ENCODE data around the gene MYLIP.

The MYLIP gene

GRCh38 chr6:16090920-16091319, 38.0 kb upstream of the MYLIP start:
- no peak overlapping the region for H3K9ac ChIP-seq (ENCODE audit: low read length in 5 of 5)
- no peaks in the 10 kb centered on the region for H3K27me3 ChIP-seq (ENCODE audit: control insufficient read depth in 5 of 5, insufficient read depth in 4 of 5, low read length in 5 of 5)
- peaks cover 0 to 9% (median 4%) of the 10 kb centered on the region in 5 donors for H3K4me1 ChIP-seq (ENCODE audit: control insufficient read depth in 5 of 5, insufficient read depth in 5 of 5, low read length in 5 of 5)
- no peak overlapping the region for H3K27ac ChIP-seq (ENCODE audit: low read depth, low read length)
- H3K36me3 ChIP-seq (ENCODE audit: control insufficient read depth in 5 of 5, insufficient read depth in 5 of 5, low read length in 5 of 5) = no peaks in the 10 kb centered on the region
- H3K4me3 ChIP-seq (ENCODE audit: low read depth in 1 of 5, low read length in 5 of 5) = no peak overlapping the region
- H3K9me3 ChIP-seq (ENCODE audit: control insufficient read depth in 5 of 5, low read length in 5 of 5) = no peaks in the 10 kb centered on the region

GRCh38 chr6:16092140-16092539, 36.7 kb upstream of the MYLIP start:
- Histone ChIP-seq H3K27me3 (ENCODE audit: control insufficient read depth in 5 of 5, insufficient read depth in 4 of 5, low read length in 5 of 5) (no peaks in the 10 kb centered on the region), H3K27ac (ENCODE audit: low read depth, low read length) (no peak overlapping the region), H3K4me3 (ENCODE audit: low read depth in 1 of 5, low read length in 5 of 5) (no peak overlapping the region), H3K4me1 (ENCODE audit: control insufficient read depth in 5 of 5, insufficient read depth in 5 of 5, low read length in 5 of 5) (peaks cover 0 to 9% (median 4%) of the 10 kb centered on the region in 5 donors), H3K9me3 (ENCODE audit: control insufficient read depth in 5 of 5, low read length in 5 of 5) (no peaks in the 10 kb centered on the region), H3K9ac (ENCODE audit: low read length in 5 of 5) (no peak overlapping the region), H3K36me3 (ENCODE audit: control insufficient read depth in 5 of 5, insufficient read depth in 5 of 5, low read length in 5 of 5) (no peaks in the 10 kb centered on the region)

GRCh38 chr6:16092990-16093389, 35.9 kb upstream of the MYLIP start:
- Histone ChIP-seq H3K36me3 (ENCODE audit: control insufficient read depth in 5 of 5, insufficient read depth in 5 of 5, low read length in 5 of 5) (no peaks in the 10 kb centered on the region), H3K9me3 (ENCODE audit: control insufficient read depth in 5 of 5, low read length in 5 of 5) (no peaks in the 10 kb centered on the region), H3K9ac (ENCODE audit: low read length in 5 of 5) (no peak overlapping the region), H3K4me1 (ENCODE audit: control insufficient read depth in 5 of 5, insufficient read depth in 5 of 5, low read length in 5 of 5) (peaks cover 0 to 9% (median 4%) of the 10 kb centered on the region in 5 donors), H3K4me3 (ENCODE audit: low read depth in 1 of 5, low read length in 5 of 5) (no peak overlapping the region), H3K27me3 (ENCODE audit: control insufficient read depth in 5 of 5, insufficient read depth in 4 of 5, low read length in 5 of 5) (no peaks in the 10 kb centered on the region), H3K27ac (ENCODE audit: low read depth, low read length) (no peak overlapping the region)

GRCh38 chr6:16095180-16095579, 33.7 kb upstream of the MYLIP start:
- no peak overlapping the region for H3K9ac ChIP-seq (ENCODE audit: low read length in 5 of 5)
- H3K27me3 ChIP-seq (ENCODE audit: control insufficient read depth in 5 of 5, insufficient read depth in 4 of 5, low read length in 5 of 5) = no peaks in the 10 kb centered on the region
- H3K9me3 ChIP-seq (ENCODE audit: control insufficient read depth in 5 of 5, low read length in 5 of 5) = no peaks in the 10 kb centered on the region
- no peak overlapping the region for H3K27ac ChIP-seq (ENCODE audit: low read depth, low read length)
- no peak overlapping the region for H3K4me3 ChIP-seq (ENCODE audit: low read depth in 1 of 5, low read length in 5 of 5)
- H3K4me1 ChIP-seq (ENCODE audit: control insufficient read depth in 5 of 5, insufficient read depth in 5 of 5, low read length in 5 of 5) = peaks cover 0 to 9% (median 0%) of the 10 kb centered on the region in 5 donors
- no peaks in the 10 kb centered on the region for H3K36me3 ChIP-seq (ENCODE audit: control insufficient read depth in 5 of 5, insufficient read depth in 5 of 5, low read length in 5 of 5)

GRCh38 chr6:16097382-16098171, 31.3 kb upstream of the MYLIP start:
- Histone ChIP-seq H3K27ac (ENCODE audit: low read depth, low read length) (no peak overlapping the region), H3K27me3 (ENCODE audit: control insufficient read depth in 5 of 5, insufficient read depth in 4 of 5, low read length in 5 of 5) (no peaks in the 10 kb centered on the region), H3K4me1 (ENCODE audit: control insufficient read depth in 5 of 5, insufficient read depth in 5 of 5, low read length in 5 of 5) (peaks cover 0 to 2% (median 0%) of the 10 kb centered on the region in 5 donors), H3K36me3 (ENCODE audit: control insufficient read depth in 5 of 5, insufficient read depth in 5 of 5, low read length in 5 of 5) (no peaks in the 10 kb centered on the region), H3K9me3 (ENCODE audit: control insufficient read depth in 5 of 5, low read length in 5 of 5) (no peaks in the 10 kb centered on the region), H3K4me3 (ENCODE audit: low read depth in 1 of 5, low read length in 5 of 5) (no peak overlapping the region), H3K9ac (ENCODE audit: low read length in 5 of 5) (no peak overlapping the region)

GRCh38 chr6:16098211-16098610, 30.7 kb upstream of the MYLIP start:
- no peaks in the 10 kb centered on the region for H3K4me1 ChIP-seq (ENCODE audit: control insufficient read depth in 5 of 5, insufficient read depth in 5 of 5, low read length in 5 of 5)
- no peaks in the 10 kb centered on the region for H3K36me3 ChIP-seq (ENCODE audit: control insufficient read depth in 5 of 5, insufficient read depth in 5 of 5, low read length in 5 of 5)
- H3K4me3 ChIP-seq (ENCODE audit: low read depth in 1 of 5, low read length in 5 of 5) = no peak overlapping the region
- H3K27me3 ChIP-seq (ENCODE audit: control insufficient read depth in 5 of 5, insufficient read depth in 4 of 5, low read length in 5 of 5) = no peaks in the 10 kb centered on the region
- H3K9me3 ChIP-seq (ENCODE audit: control insufficient read depth in 5 of 5, low read length in 5 of 5) = no peaks in the 10 kb centered on the region
- H3K27ac ChIP-seq (ENCODE audit: low read depth, low read length) = no peak overlapping the region
- no peak overlapping the region for H3K9ac ChIP-seq (ENCODE audit: low read length in 5 of 5)

GRCh38 chr6:16102208-16102607, 26.7 kb upstream of the MYLIP start:
- Histone ChIP-seq H3K9ac (ENCODE audit: low read length in 5 of 5) (no peak overlapping the region), H3K4me1 (ENCODE audit: control insufficient read depth in 5 of 5, insufficient read depth in 5 of 5, low read length in 5 of 5) (peaks cover 0 to 8% (median 0%) of the 10 kb centered on the region in 5 donors), H3K27me3 (ENCODE audit: control insufficient read depth in 5 of 5, insufficient read depth in 4 of 5, low read length in 5 of 5) (no peaks in the 10 kb centered on the region), H3K4me3 (ENCODE audit: low read depth in 1 of 5, low read length in 5 of 5) (no peak overlapping the region), H3K36me3 (ENCODE audit: control insufficient read depth in 5 of 5, insufficient read depth in 5 of 5, low read length in 5 of 5) (no peaks in the 10 kb centered on the region), H3K9me3 (ENCODE audit: control insufficient read depth in 5 of 5, low read length in 5 of 5) (no peaks in the 10 kb centered on the region), H3K27ac (ENCODE audit: low read depth, low read length) (no peak overlapping the region)

- Histone ChIP-seq H3K9me3 (ENCODE audit: control insufficient read depth in 5 of 5, low read length in 5 of 5) (no peaks in the 10 kb centered on the region), H3K36me3 (ENCODE audit: control insufficient read depth in 5 of 5, insufficient read depth in 5 of 5, low read length in 5 of 5) (no peaks in the 10 kb centered on the region), H3K4me1 (ENCODE audit: control insufficient read depth in 5 of 5, insufficient read depth in 5 of 5, low read length in 5 of 5) (peaks cover 0 to 8% (median 0%) of the 10 kb centered on the region in 5 donors), H3K9ac (ENCODE audit: low read length in 5 of 5) (no peak overlapping the region), H3K27ac (ENCODE audit: low read depth, low read length) (no peak overlapping the region), H3K27me3 (ENCODE audit: control insufficient read depth in 5 of 5, insufficient read depth in 4 of 5, low read length in 5 of 5) (no peaks in the 10 kb centered on the region), H3K4me3 (ENCODE audit: low read depth in 1 of 5, low read length in 5 of 5) (no peak overlapping the region)
These were observed 25.2 kb upstream of the MYLIP start for GRCh38 chr6:16103722-16104121.

GRCh38 chr6:16104624-16105433, 24.1 kb upstream of the MYLIP start:
- Histone ChIP-seq H3K36me3 (ENCODE audit: control insufficient read depth in 5 of 5, insufficient read depth in 5 of 5, low read length in 5 of 5) (no peaks in the 10 kb centered on the region), H3K9me3 (ENCODE audit: control insufficient read depth in 5 of 5, low read length in 5 of 5) (no peaks in the 10 kb centered on the region), H3K27ac (ENCODE audit: low read depth, low read length) (no peak overlapping the region), H3K9ac (ENCODE audit: low read length in 5 of 5) (no peak overlapping the region), H3K4me1 (ENCODE audit: control insufficient read depth in 5 of 5, insufficient read depth in 5 of 5, low read length in 5 of 5) (peaks cover 0 to 8% (median 2%) of the 10 kb centered on the region in 5 donors), H3K4me3 (ENCODE audit: low read depth in 1 of 5, low read length in 5 of 5) (no peak overlapping the region), H3K27me3 (ENCODE audit: control insufficient read depth in 5 of 5, insufficient read depth in 4 of 5, low read length in 5 of 5) (no peaks in the 10 kb centered on the region)

- H3K4me1 ChIP-seq (ENCODE audit: control insufficient read depth in 5 of 5, insufficient read depth in 5 of 5, low read length in 5 of 5) = peaks cover 0 to 8% (median 5%) of the 10 kb centered on the region in 5 donors
- no peak overlapping the region for H3K27ac ChIP-seq (ENCODE audit: low read depth, low read length)
- H3K27me3 ChIP-seq (ENCODE audit: control insufficient read depth in 5 of 5, insufficient read depth in 4 of 5, low read length in 5 of 5) = no peaks in the 10 kb centered on the region
These were observed 23.0 kb upstream of the MYLIP start for GRCh38 chr6:16105854-16106253.

More at GRCh38 chr6:16105854-16106253, 23.0 kb upstream of the MYLIP start:
- H3K9me3 ChIP-seq (ENCODE audit: control insufficient read depth in 5 of 5, low read length in 5 of 5) = no peaks in the 10 kb centered on the region
- no peak overlapping the region for H3K4me3 ChIP-seq (ENCODE audit: low read depth in 1 of 5, low read length in 5 of 5)
- H3K36me3 ChIP-seq (ENCODE audit: control insufficient read depth in 5 of 5, insufficient read depth in 5 of 5, low read length in 5 of 5) = no peaks in the 10 kb centered on the region
- H3K9ac ChIP-seq (ENCODE audit: low read length in 5 of 5) = no peak overlapping the region

All from subcutaneous abdominal adipose tissue (tissue), 5 donors.